ENCODE results near the gene ELAVL1. TPM values are rescaled to one million over a fixed set of nuclear protein-coding genes. Genes with fewer than 3 reads are reported as not detected.

Gene ELAVL1
- total and polyA plus RNA-seq, 3 donors from 2014 or later, result 75.7 to 128 (median 84.8) TPM

- Histone ChIP-seq H3K9me3 (no peaks in the 10 kb centered on the region), H3K36me3 (ENCODE audit: low read depth, missing control alignments) (no peaks in the 10 kb centered on the region), H3K27ac (no peak overlapping the region), H3K4me1 (no peaks in the 10 kb centered on the region), H3K4me3 (no peak overlapping the region), H3K27me3 (no peaks in the 10 kb centered on the region)
- TF ChIP-seq POLR2A (IDR thresholded peaks at IDR 0.05), result no peak
- TF ChIP-seq, protein P1, sequence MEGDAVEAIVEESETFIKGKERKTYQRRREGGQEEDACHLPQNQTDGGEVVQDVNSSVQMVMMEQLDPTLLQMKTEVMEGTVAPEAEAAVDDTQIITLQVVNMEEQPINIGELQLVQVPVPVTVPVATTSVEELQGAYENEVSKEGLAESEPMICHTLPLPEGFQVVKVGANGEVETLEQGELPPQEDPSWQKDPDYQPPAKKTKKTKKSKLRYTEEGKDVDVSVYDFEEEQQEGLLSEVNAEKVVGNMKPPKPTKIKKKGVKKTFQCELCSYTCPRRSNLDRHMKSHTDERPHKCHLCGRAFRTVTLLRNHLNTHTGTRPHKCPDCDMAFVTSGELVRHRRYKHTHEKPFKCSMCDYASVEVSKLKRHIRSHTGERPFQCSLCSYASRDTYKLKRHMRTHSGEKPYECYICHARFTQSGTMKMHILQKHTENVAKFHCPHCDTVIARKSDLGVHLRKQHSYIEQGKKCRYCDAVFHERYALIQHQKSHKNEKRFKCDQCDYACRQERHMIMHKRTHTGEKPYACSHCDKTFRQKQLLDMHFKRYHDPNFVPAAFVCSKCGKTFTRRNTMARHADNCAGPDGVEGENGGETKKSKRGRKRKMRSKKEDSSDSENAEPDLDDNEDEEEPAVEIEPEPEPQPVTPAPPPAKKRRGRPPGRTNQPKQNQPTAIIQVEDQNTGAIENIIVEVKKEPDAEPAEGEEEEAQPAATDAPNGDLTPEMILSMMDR (IDR thresholded peaks at IDR 0.05), result no peak
- DNase-seq, result no peak
- 68 to 77% methylated on average over 6 of the region's 6 CpGs for WGBS, 2 donors
- intact Hi-C loops (cut with DNase I; ENCODE audit: low total_unique reads), result no loop called here
Observed at GRCh38 chr19:7959211-7959610, 46.2 kb downstream of the ELAVL1 start.

- Histone ChIP-seq H3K27me3 (no peaks in the 10 kb centered on the region), H3K9me3 (no peaks in the 10 kb centered on the region), H3K27ac (no peak overlapping the region), H3K36me3 (ENCODE audit: low read depth, missing control alignments) (no peaks in the 10 kb centered on the region), H3K4me3 (no peak overlapping the region), H3K4me1 (no peaks in the 10 kb centered on the region)
- TF ChIP-seq POLR2A (IDR thresholded peaks at IDR 0.05), result no peak
- DNase-seq, result no peak
- intact Hi-C loops (cut with DNase I; ENCODE audit: low total_unique reads), result no loop called here
- 92 to 93% methylated on average over 10 to 11 of the region's 11 CpGs for WGBS, 2 donors
Observed at GRCh38 chr19:7955696-7956095, 49.7 kb downstream of the ELAVL1 start.

GRCh38 chr19:7953576-7953975 is 51.9 kb downstream of the ELAVL1 start:
- DNase-seq, result no peak
- intact Hi-C loops (cut with DNase I; ENCODE audit: low total_unique reads), result no loop called here
- no peaks in the 10 kb centered on the region for H3K36me3 ChIP-seq (ENCODE audit: low read depth, missing control alignments)
- H3K4me1 ChIP-seq, result no peaks in the 10 kb centered on the region
- no peak overlapping the region for H3K4me3 ChIP-seq
- no peak for TF ChIP-seq POLR2A (IDR thresholded peaks at IDR 0.05)
- TF ChIP-seq, protein P1 (IDR thresholded peaks at IDR 0.05), result no peak
- no peaks in the 10 kb centered on the region for H3K27me3 ChIP-seq
- H3K27ac ChIP-seq, result no peak overlapping the region
- 65 to 68% methylated on average over 7 of the region's 7 CpGs for WGBS, 2 donors
- H3K9me3 ChIP-seq, result no peaks in the 10 kb centered on the region

- no peak for DNase-seq
Observed at GRCh38 chr19:7953060-7953459, 52.4 kb downstream of the ELAVL1 start.

DNA sequence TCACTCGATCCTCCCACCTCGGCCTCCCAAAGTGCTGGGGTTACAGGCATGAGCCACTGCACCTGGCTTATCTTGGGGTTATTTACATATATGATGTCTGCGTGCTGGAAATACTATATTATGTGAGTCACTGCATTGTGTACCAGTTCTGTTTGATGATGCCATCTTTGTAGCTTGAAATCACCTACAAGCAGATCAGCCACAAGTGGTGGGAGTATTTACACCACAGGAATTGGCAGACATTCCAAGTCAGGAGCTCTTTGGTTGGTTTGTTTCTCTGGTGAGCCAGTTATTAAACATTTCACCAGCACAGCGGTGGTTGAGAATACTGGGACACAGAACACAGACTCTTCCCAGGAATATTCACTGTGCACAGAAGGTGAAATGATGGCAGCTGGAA is 57.5 kb downstream of the ELAVL1 start:
- Histone ChIP-seq H3K9me3 (no peaks in the 10 kb centered on the region), H3K4me1 (no peaks in the 10 kb centered on the region), H3K27ac (no peak overlapping the region), H3K4me3 (no peak overlapping the region), H3K36me3 (ENCODE audit: low read depth, missing control alignments) (no peaks in the 10 kb centered on the region), H3K27me3 (no peaks in the 10 kb centered on the region)
- no peak for TF ChIP-seq POLR2A (IDR thresholded peaks at IDR 0.05)
- TF ChIP-seq, protein P1 (IDR thresholded peaks at IDR 0.05), result no peak
- DNase-seq, result no peak
- intact Hi-C loops (cut with DNase I; ENCODE audit: low total_unique reads), result loop anchor here (10.0 kb wide), 1 partner anchor 307 kb away; no protein-coding TSS in a partner anchor
- WGBS, 2 donors, result 93 to 97% methylated on average over 4 of the region's 4 CpGs

More at GRCh38 chr19:7953060-7953459, 52.4 kb downstream of the ELAVL1 start:
- Histone ChIP-seq H3K9me3 (no peaks in the 10 kb centered on the region), H3K36me3 (ENCODE audit: low read depth, missing control alignments) (no peaks in the 10 kb centered on the region), H3K27me3 (no peaks in the 10 kb centered on the region), H3K4me3 (no peak overlapping the region), H3K27ac (no peak overlapping the region), H3K4me1 (no peaks in the 10 kb centered on the region)
- intact Hi-C loops (cut with DNase I; ENCODE audit: low total_unique reads), result no loop called here
- 34 to 41% methylated on average over 3 of the region's 3 CpGs for WGBS, 2 donors
- TF ChIP-seq, protein P1 (IDR thresholded peaks at IDR 0.05), result no peak
- TF ChIP-seq POLR2A (IDR thresholded peaks at IDR 0.05), result no peak

Measured in testis (tissue), 3 donors.